DMS114 treated with DMSO at 0.1 percent for 48 hours (cell line): ENCODE data around the gene BMP15.

Experiments
- DNase-seq: peaks from one replicate; lab custom pipeline; 2025; ENCODE audit not compliant: unreplicated experiment; lab: John Stamatoyannopoulos, UW

The BMP15 gene

DNA sequence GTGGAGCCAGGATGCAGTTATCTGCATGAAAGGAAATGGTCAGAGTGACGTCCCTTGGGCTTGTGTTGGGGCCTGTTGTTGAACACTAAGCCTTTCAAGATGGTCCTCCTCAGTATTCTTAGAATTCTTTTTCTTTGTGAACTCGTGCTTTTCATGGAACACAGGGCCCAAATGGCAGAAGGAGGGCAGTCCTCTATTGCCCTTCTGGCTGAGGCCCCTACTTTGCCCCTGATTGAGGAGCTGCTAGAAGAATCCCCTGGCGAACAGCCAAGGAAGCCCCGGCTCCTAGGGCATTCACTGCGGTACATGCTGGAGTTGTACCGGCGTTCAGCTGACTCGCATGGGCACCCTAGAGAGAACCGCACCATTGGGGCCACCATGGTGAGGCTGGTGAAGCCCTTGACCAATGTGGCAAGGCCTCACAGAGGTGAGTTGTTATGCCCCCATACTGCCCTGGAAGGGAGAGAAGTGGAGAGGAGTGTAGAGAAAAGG, at the start of gene BMP15:
Gene BMP15, plus strand, starts transcription at position 51 of the 492 bp plus-strand sequence. Its CDS starts 49 bp downstream, at position 100.
- no peak for DNase-seq

DNA sequence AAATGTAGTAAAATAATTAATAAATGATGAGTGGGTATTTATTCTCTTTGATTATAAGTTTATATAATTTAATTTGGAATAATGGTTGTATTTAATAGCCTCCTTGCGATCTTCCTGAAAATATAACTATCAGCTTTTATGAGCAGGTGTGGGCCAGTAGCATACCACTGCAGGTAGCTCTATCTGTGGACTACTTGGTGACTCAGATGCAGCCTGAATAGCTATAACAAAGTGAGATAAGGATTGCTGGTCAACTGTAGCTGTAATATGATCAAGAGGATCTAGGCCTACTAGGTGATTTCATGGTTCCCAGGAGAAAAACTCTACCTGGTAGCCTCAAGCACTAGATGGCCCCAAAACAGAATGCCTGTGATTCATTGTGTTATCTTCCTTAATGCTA, 47.1 kb upstream of the BMP15 start:
- DNase-seq: no peak

GRCh38 chrX:50865311-50865710, 45.2 kb upstream of the BMP15 start:
- no peak for DNase-seq

GRCh38 chrX:50871922-50872453, 38.5 kb upstream of the BMP15 start:
- no peak for DNase-seq

DNA sequence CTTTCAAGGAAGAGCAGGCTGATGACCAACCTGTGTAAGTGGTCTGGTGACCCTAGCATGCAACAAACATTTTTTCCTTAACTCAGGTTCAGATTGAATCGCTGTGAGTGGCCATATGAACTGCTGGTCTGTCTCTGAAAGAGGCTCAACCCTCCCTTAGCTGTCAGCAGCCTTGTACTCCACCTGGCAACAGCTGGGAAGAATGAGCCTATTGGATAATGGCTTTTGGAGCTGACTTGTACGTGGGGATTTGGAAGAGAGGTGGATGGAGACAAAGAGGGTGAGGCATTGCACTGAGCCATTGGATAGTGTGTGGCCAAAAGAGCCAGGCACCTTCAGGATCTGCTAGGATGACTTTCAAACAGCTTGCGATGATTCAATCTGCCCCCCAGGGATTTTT, 35.7 kb upstream of the BMP15 start:
- no peak for DNase-seq

DNA sequence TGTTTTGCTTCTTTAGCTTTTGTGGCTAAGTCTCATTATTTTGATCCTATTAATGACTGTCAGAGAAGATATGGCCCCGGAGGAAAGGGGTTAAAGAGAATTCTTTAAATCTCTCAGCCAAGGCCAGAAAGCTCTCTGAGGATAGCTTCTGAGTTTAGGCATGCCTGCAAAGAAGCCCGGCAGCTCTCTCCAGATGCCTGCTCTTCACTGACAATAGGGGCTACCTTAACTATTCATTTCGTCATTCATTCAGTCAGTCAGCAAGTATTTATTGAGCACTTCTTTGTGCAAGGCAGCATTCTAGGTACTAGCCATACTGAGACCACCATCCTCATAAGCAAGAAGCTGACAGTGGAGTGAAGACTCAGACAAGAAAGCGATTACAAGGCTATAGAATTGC, 34.0 kb upstream of the BMP15 start:
- DNase-seq: no peak

- DNase-seq: no peak
Observed at GRCh38 chrX:50877310-50877709, 33.2 kb upstream of the BMP15 start.

DNA sequence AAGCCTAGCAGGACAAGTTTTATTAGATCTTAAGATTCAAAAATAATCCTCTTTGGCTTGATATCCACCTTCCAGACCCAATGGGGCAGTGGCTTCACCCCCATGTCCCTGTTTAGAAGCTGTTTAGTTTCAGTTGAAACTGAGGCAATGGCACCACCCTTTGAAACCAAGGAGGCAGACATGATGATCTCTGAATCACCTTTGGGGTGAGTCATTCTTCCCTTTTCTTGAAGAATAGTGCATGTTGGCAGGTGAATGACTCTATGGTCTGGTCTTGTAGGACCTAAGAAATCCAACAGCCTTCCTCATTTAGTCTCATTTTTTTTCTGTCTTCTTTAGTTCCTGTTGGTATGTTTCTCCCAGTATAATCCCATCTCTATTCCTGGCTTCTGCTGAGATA, 29.5 kb upstream of the BMP15 start:
- DNase-seq: no peak

- DNase-seq: no peak
Observed at GRCh38 chrX:50888884-50889283, 21.7 kb upstream of the BMP15 start.

DNA sequence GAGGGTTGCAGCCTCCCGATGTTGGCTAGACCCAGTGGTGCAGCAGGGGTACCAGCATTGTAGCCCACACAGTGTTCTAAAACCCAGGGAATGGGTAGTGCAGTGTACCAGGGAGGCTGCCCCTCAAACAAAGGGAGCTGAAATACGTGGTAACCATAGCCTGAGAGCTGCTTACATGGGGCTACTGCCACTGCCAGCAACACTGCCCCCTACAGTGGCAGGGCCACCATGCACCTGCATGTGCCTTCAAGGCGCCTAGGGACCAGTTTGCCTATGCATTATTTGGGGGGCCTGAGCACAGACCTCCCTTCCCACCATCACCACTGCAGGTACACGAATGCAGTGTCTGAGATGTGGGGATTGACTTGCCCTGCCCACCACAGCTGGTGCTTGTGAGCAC, 21.0 kb upstream of the BMP15 start:
- DNase-seq: no peak

DNA sequence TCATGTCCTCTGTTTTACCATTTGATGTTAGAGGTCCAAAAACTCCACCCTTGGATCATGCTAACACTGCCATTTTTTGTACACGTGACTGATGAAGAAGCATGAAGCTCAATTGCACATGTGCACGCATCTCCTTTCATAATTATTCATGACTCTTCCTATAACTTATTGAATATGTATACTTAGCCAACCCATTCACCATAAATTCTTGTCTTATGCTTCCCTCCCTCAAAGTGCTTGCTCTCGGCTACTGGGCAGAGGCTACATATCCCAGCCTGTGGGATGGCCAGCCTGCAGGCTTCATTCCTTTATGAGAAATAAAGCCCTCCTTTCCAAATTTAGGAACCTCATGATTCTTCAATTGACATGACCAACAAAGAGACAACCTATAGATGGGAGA, 17.5 kb upstream of the BMP15 start:
- DNase-seq: no peak

DNA sequence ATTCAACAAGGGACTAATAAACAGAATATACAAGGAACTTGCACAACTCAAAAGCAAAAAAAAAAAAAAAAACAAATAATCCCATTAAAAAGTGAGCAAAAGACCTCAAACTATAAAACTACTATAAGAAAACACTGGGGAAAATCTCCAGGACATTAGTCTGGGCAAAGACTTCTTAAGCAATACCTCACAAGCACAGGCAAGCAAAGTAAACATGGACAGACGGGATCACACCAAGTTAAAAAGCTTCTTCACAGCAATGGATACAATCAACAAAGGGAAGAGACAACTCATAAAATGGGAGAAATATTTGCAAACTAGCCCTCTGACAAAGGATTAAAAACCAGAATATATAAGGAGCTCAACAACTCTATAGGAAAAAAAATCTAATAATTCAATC, 17.1 kb upstream of the BMP15 start:
- DNase-seq: no peak

- no peak for DNase-seq
Observed at GRCh38 chrX:50905334-50905733, 5.2 kb upstream of the BMP15 start.

DNA sequence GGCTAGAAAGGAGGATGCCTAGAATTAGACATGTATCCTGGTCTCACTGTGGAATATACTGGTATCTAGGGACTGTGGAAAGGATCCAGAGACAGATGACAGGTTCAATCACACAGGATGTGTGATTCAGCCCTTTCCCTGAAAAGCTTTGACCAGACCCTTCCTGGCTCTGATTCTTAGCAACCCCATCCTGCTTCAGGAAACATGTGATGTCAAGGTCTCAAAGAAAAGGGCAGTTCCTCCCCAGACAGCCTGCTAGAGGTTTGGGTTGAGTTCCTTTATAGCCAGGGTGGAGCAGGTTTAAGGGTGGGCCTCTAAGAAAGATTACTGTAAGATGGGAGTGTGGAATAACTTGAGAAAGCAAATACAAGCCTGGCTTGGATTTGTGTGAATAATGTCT, 3.0 kb downstream of the BMP15 start:
- DNase-seq: no peak

DNA sequence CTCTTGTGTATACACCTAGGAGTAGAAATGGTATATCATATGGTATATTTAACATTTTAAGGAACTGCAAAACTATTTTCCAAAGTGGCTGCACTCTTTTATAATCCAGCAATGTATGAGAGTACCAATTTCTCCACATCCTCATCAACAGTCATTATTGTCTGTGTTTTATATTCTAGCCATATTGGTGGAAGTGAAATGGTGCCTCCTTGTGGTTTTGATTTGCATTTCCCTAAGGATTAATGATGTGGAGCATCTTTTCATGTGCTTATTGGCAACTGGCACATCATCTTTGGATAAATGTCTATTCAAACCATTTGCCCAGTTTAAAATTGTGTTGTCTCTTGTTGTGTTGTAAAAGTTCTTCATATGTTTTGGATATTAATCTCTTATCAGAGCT, 9.6 kb downstream of the BMP15 start:
- DNase-seq: peak; percentile 0

- DNase-seq: no peak
Observed at GRCh38 chrX:50927127-50927526, 16.6 kb downstream of the BMP15 start.

DNA sequence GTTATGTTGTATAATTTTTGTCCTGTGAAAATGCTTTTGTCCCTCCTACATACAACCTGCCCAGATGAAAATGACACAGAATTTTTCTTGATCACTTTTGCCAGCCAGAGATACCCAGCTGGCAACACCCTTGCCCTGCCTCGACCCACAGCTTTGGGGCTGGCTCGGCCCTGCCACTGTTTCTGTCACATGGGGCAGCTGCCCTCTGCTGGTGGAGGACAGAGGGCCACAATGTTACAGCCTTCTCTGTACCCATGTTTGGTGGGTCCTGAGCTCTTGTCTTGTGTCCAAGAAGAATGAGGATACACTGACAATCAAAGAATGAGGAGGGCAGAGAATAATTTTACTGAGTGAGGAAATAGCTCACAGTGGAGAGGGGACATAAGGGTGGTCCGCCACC, 31.1 kb downstream of the BMP15 start:
- no peak for DNase-seq

DNA sequence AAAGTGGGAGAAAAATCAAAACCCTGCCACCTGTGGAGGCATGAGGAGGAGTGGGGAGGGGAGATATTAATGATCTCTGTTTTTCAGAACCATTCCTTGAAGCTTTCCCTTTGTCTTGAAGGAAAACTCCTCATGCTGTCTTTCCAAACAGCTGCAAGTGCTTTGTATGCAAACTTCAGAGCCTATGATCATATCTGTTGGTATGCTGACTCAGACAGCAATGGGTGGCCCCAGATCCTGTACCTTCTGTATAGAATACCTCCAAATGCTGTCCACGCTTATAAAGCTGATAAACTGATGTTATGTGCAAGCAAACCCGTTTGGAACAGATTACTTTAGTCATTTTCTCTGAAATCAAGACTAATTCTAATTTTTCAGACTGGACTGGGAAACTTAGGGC, 31.9 kb downstream of the BMP15 start:
- no peak for DNase-seq

GRCh38 chrX:50952406-50952805, 41.9 kb downstream of the BMP15 start:
- no peak for DNase-seq

- DNase-seq: no peak
Observed at GRCh38 chrX:50953832-50954231, 43.3 kb downstream of the BMP15 start.

DNA sequence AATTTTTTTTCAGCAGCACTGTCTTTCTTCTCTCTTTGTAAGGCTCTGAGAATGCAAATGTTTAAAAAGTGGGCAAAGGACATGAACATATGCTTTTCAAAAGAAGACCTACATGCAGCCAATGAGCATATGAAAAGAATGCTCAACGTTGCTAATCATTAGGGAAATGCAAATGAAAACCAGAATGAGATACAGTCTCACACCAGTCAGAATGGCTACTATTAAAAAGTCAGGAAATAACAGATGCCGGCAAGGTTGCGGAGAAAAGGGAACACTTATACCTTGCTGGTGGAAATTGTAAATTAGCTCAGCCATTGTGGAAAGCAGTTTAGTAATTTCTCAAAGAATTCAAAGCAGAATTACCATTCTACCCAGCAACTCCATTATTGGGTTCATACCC, 51.6 kb downstream of the BMP15 start:
- no peak for DNase-seq

GRCh38 chrX:50963842-50964241, 53.3 kb downstream of the BMP15 start:
- no peak for DNase-seq
